Measurements from ENCODE around the gene SECISBP2L. TPM values are rescaled to one million over a fixed set of nuclear protein-coding genes. Genes with fewer than 3 reads are reported as not detected.

SECISBP2L gene
- 131 and 136 TPM in 2 replicates for total RNA-seq (2013; cell fraction: nucleolus; rRNA removed)
- total RNA-seq (2014; rRNA removed) (9.2 and 12.4 TPM in 2 replicates), total RNA-seq (2014; rRNA removed; fragmentation: Illumina TruSeq; extraction: Trizol) (15.0 and 15.3 TPM in 2 replicates), total RNA-seq (2021) (15.8 and 16.2 TPM in 2 replicates), polyA plus RNA-seq (2011; rRNA removed) (24.2 and 30.2 TPM in 2 replicates), polyA plus RNA-seq (2014; fragmentation: Illumina TruSeq; extraction: Trizol) (11.8 and 14.0 TPM in 2 replicates), polyA plus RNA-seq (2014; fragmentation: Nextera tagmentation; extraction: Ambion mirVana) (1 to 10 TPM; 1.4 to 2.8 TPM), polyA plus RNA-seq (2014; rRNA removed) (7.0 and 7.5 TPM in 2 replicates), polyA plus RNA-seq (2016; fragmentation: Nextera tagmentation; extraction: Ambion mirVana) (10 to 100 TPM; 10.4 TPM), polyA minus RNA-seq (2011; rRNA and poly(A)+ RNA removed) (39.2 and 48.4 TPM in 2 replicates), Bru-seq, nascent RNA (percentile 95 among the genes with signal in this experiment), BruChase-seq, experiment 1, labeled RNA remaining after a 6-hour chase (percentile 95 among the genes with signal in this experiment), BruChase-seq, experiment 2, labeled RNA remaining after a 2-hour chase (percentile 97 among the genes with signal in this experiment)
- 6.0 TPM for polyA plus RNA-seq (2011; ENCODE audit: low read depth)
- 10.4 and 14.5 TPM in 2 replicates for polyA plus RNA-seq (2011; cell fraction: cytosol; rRNA removed)
- polyA plus RNA-seq (2011; cell fraction: nucleus; rRNA removed) = 20.1 and 21.8 TPM in 2 replicates
- 12.5 and 15.1 TPM in 2 replicates for polyA plus RNA-seq (2012)
- polyA minus RNA-seq (2011; cell fraction: cytosol; rRNA and poly(A)+ RNA removed) = 11.4 and 15.6 TPM in 2 replicates
- polyA minus RNA-seq (2011; cell fraction: nucleus; rRNA and poly(A)+ RNA removed) = 32.4 and 40.4 TPM in 2 replicates
- long read RNA-seq, experiment 1, partial matches to known transcripts = 6 of 7 reads
- long read RNA-seq, experiment 1, other reads (novel, unspliced or antisense) = 1 of 7 reads
- long read RNA-seq, experiment 2, partial matches to known transcripts = 37 of 42 reads
- long read RNA-seq, experiment 2, other reads (novel, unspliced or antisense) = 4 of 42 reads

- ChIA-PET SMC1A (ENCODE audit: uncharacterized antibody, unreplicated experiment) (interaction anchor here (0.7 to 2.4 kb wide), 11 partner anchors 9 to 185 kb away, joined by 3 to 7 read pairs (median 5); partner anchors contain the start of genes COPS2 and SHC4), POLR2A (interaction anchor here (0.5 to 1.6 kb wide), 4 partner anchors 9 to 230 kb away, joined by 3 to 6 read pairs (median 4); no protein-coding TSS in a partner anchor), CTCF (interaction anchor here (0.6 to 3.8 kb wide), 12 partner anchors 8 to 688 kb away, joined by 3 to 18 read pairs (median 5); partner anchors contain the start of gene EID1), RAD21 (ENCODE audit: unreplicated experiment) (interaction anchor here (0.9 to 2.0 kb wide), 6 partner anchors 9 to 236 kb away, joined by 3 to 6 read pairs (median 4); partner anchors contain the start of genes CEP152 and COPS2)
- in situ Hi-C loops (cut with MboI) = no loop called here
- WGBS (ENCODE audit: insufficient coverage, insufficient replicate concordance, low lambda C conversion rate, missing lambda C conversion rate) = 4% methylated on average over 50 of the region's 50 CpGs
- intact Hi-C loops (cut with micrococcal nuclease; ENCODE audit: unreplicated experiment) = loop anchor here (5.0 kb wide), 2 partner anchors 101 to 184 kb away; no protein-coding TSS in a partner anchor
- peaks cover 40% of the 10 kb centered on the region for H3K79me2 ChIP-seq (ENCODE audit: control insufficient read depth, insufficient read depth, low read length)
- peak within 1 kb of the TSS; percentile 93 for H3K9ac ChIP-seq (ENCODE audit: control insufficient read depth, insufficient read depth, low read length)
- DNase-seq (ENCODE audit: low read depth, low spot score) (peak; percentile 89), FAIRE-seq (peak; percentile 96), ATAC-seq (peak; percentile 96)
- BruUV-seq (replicated peaks) = no TSS peak
- H3K36me3 ChIP-seq (ENCODE audit: control insufficient read depth in 2 of 2, insufficient read depth in 2 of 2, low read length in 1 of 2) = no peaks in the 10 kb centered on the region
- H3K4me3 ChIP-seq = peak within 1 kb of the TSS; percentile 91
- H3K4me2 ChIP-seq (ENCODE audit: control insufficient read depth, insufficient read depth) = peak within 1 kb of the TSS; percentile 79
- peak within 1 kb of the TSS; percentile 91 for H3K27ac ChIP-seq (ENCODE audit: control insufficient read depth, insufficient read depth)
- H4K20me1 ChIP-seq (ENCODE audit: control insufficient read depth, insufficient read depth) = no peaks in the 10 kb centered on the region
- no peaks in the 10 kb centered on the region for H3K27me3 ChIP-seq (replicated peaks in 1 of 2; ENCODE audit: control insufficient read depth in 2 of 2, insufficient read depth in 2 of 2, low read length in 1 of 2)
- H3K4me1 ChIP-seq (ENCODE audit: control insufficient read depth, insufficient read depth, low read length) = peaks cover 7% of the 10 kb centered on the region; the same call in 1 of the 2 replicates
- H2AFZ ChIP-seq (ENCODE audit: control insufficient read depth, low read depth, low read length) = peak within 1 kb of the TSS; percentile 85
- no peaks in the 10 kb centered on the region; the same call in 2 of the 3 replicates for H3K9me3 ChIP-seq (replicated peaks; ENCODE audit: control insufficient read depth, insufficient read depth, low read length)
- TF ChIP-seq IRF5 (IDR thresholded peaks at IDR 0.05; ENCODE audit: borderline replicate concordance) (no peak), RB1 (IDR thresholded peaks at IDR 0.05; ENCODE audit: borderline replicate concordance) (0 out of 2 replicates have a peak, but pooled peaks have one; percentile 49), NR2C2 (IDR thresholded peaks at IDR 0.05; ENCODE audit: borderline replicate concordance, control insufficient read depth, insufficient read length, low read depth) (no peak), CBFB (IDR thresholded peaks at IDR 0.05; ENCODE audit: low read depth) (peak; percentile 83), CHD4 (IDR thresholded peaks at IDR 0.05) (no peak), CEBPZ (IDR thresholded peaks at IDR 0.05; ENCODE audit: low read depth, low read length) (no peak), ZBTB40 (IDR thresholded peaks at IDR 0.05; ENCODE audit: borderline replicate concordance) (no peak)
Observed at GRCh38 chr15:49046220-49047102, at the start of gene SECISBP2L. Gene SECISBP2L (minus strand): TSS chr15:49046446. CDS start chr15:49046299, 147 bp downstream.

Data from GM12878 (cell line).